Astrocyte (in vitro differentiated cells and primary cell): ENCODE data around the gene MAGIX. TPM values are rescaled to one million over a fixed set of nuclear protein-coding genes. Genes with fewer than 3 reads are reported as not detected.

Experiments
- DNase-seq: peaks from one replicate; pipeline ENCODE4 v3.0.0-alpha.2; 2010; ENCODE audit warnings: low read depth
- FAIRE-seq: peaks from 2 replicates; lab custom pipeline; 2011; peaks lifted over from hg19 to GRCh38; lab: Jason Lieb, UNC
- H2AFZ ChIP-seq: 2 replicates; pipeline ENCODE4 v1.6.0; 2012; ENCODE audit warnings: low read depth, low read length, inconsistent platforms
- H3K27ac ChIP-seq: 2 replicates; pipeline ENCODE4 v1.5.1; 2011; ENCODE audit warnings: low read depth, low read length, inconsistent platforms
- H3K27me3 ChIP-seq: 2 replicates; pipeline ENCODE4 v1.6.0; 2011; ENCODE audit warnings: low read length, inconsistent platforms; ENCODE audit not compliant: insufficient read depth
- H3K36me3 ChIP-seq: 2 replicates; pipeline ENCODE4 v1.5.1; 2011; ENCODE audit warnings: low read length, inconsistent platforms; ENCODE audit not compliant: insufficient read depth
- H3K4me1 ChIP-seq: 2 replicates; pipeline ENCODE4 v1.5.1; 2011; ENCODE audit warnings: low read length, inconsistent platforms; ENCODE audit not compliant: insufficient read depth
- H3K4me2 ChIP-seq: 2 replicates; pipeline ENCODE4 v1.6.0; 2012; ENCODE audit warnings: low read length, inconsistent platforms
- H3K4me3 ChIP-seq: 2 replicates; pipeline ENCODE4 v1.5.1; 2011; ENCODE audit warnings: low read depth, mild to moderate bottlenecking, low read length, inconsistent platforms; ENCODE audit not compliant: insufficient read depth
- H3K79me2 ChIP-seq: 2 replicates; pipeline ENCODE4 v1.6.0; 2012; ENCODE audit warnings: mild to moderate bottlenecking, low read length, inconsistent platforms; ENCODE audit not compliant: insufficient read depth
- H3K9ac ChIP-seq: 2 replicates; pipeline ENCODE4 v1.6.0; 2012; ENCODE audit warnings: mild to moderate bottlenecking, low read length, inconsistent platforms
- H3K9me3 ChIP-seq: 2 replicates; pipeline ENCODE4 v1.5.1; 2012; ENCODE audit warnings: low read depth, mild to moderate bottlenecking, low read length, inconsistent platforms; ENCODE audit not compliant: insufficient read depth
- H4K20me1 ChIP-seq: 2 replicates; pipeline ENCODE4 v1.6.0; 2012; ENCODE audit warnings: low read length, inconsistent platforms; ENCODE audit not compliant: insufficient read depth
- H3K27ac Mint-ChIP-seq: one replicate; pipeline ENCODE4 v1.8.0; 2021; ENCODE audit warnings: mild to moderate bottlenecking, mixed read lengths; ENCODE audit not compliant: unreplicated experiment
- H3K27me3 Mint-ChIP-seq: one replicate; pipeline ENCODE4 v1.8.0; 2021; ENCODE audit warnings: low read depth, mixed read lengths; ENCODE audit not compliant: unreplicated experiment
- H3K36me3 Mint-ChIP-seq: one replicate; pipeline ENCODE4 v1.8.0; 2021; ENCODE audit warnings: low read depth, mixed read lengths; ENCODE audit not compliant: unreplicated experiment
- H3K4me1 Mint-ChIP-seq: one replicate; pipeline ENCODE4 v1.8.0; 2021; ENCODE audit warnings: low read depth, mixed read lengths; ENCODE audit not compliant: unreplicated experiment
- H3K4me3 Mint-ChIP-seq: one replicate; pipeline ENCODE4 v1.8.0; 2021; ENCODE audit warnings: mild to moderate bottlenecking, moderate library complexity, mixed read lengths; ENCODE audit not compliant: unreplicated experiment
- H3K9me3 Mint-ChIP-seq: one replicate; pipeline ENCODE4 v1.8.0; 2021; ENCODE audit warnings: mild to moderate bottlenecking, mixed read lengths; ENCODE audit not compliant: unreplicated experiment
- CTCF ChIP-seq: IDR thresholded peaks from 2 replicates; pipeline ENCODE4 v1.5.1; 2011; ENCODE audit warnings: low read depth, mild to moderate bottlenecking, inconsistent platforms, low read length, moderate library complexity; ENCODE audit not compliant: insufficient read depth
- EZH2 ChIP-seq: IDR thresholded peaks from 2 replicates; pipeline ENCODE4 v1.6.1; 2012; ENCODE audit warnings: mild to moderate bottlenecking, low read length, inconsistent platforms; ENCODE audit not compliant: insufficient read depth
- total RNA-seq: library from RNA; stranded (reverse); gene quantifications from 2 replicates; pipeline ENCODE4 v1.2.1, GENCODE V29; 2021

The MAGIX gene
- total RNA-seq, 1 donor from 2014 or later, result 1.2 TPM

GRCh38 chrX:49189606-49190005, 27.0 kb downstream of the MAGIX start:
- no peak overlapping the region for H2AFZ ChIP-seq
- H3K9ac ChIP-seq, result no peak overlapping the region
- no peaks in the 10 kb centered on the region for H3K36me3 ChIP-seq
- H3K27ac ChIP-seq, result no peak overlapping the region
- peak; percentile 20 for FAIRE-seq
- no peak overlapping the region for H3K4me3 ChIP-seq
- peaks cover 1% of the 10 kb centered on the region for H3K4me1 Mint-ChIP-seq
- no peaks in the 10 kb centered on the region for H3K79me2 ChIP-seq
- no peaks in the 10 kb centered on the region for H4K20me1 ChIP-seq
- TF ChIP-seq CTCF (no peak), EZH2 (no peak)
- H3K27me3 ChIP-seq, result no peaks in the 10 kb centered on the region
- no peak overlapping the region for H3K27ac Mint-ChIP-seq
- DNase-seq, result no peak
- H3K4me2 ChIP-seq, result peak overlapping the region; percentile 78
- H3K4me1 ChIP-seq, result no peaks in the 10 kb centered on the region
- H3K9me3 Mint-ChIP-seq, result no peaks in the 10 kb centered on the region
- H3K4me3 Mint-ChIP-seq, result peak overlapping the region; percentile 87
- H3K36me3 Mint-ChIP-seq, result no peaks in the 10 kb centered on the region
- no peaks in the 10 kb centered on the region for H3K9me3 ChIP-seq
- H3K27me3 Mint-ChIP-seq, result no peaks in the 10 kb centered on the region

- H4K20me1 ChIP-seq, result no peaks in the 10 kb centered on the region
- H3K27me3 Mint-ChIP-seq, result no peaks in the 10 kb centered on the region
- H3K4me1 ChIP-seq, result no peaks in the 10 kb centered on the region
- no peaks in the 10 kb centered on the region for H3K36me3 Mint-ChIP-seq
- peak overlapping the region; percentile 87 for H3K4me3 Mint-ChIP-seq
- peak overlapping the region; percentile 56 for H2AFZ ChIP-seq
- H3K9me3 ChIP-seq, result no peaks in the 10 kb centered on the region
- no peaks in the 10 kb centered on the region for H3K9me3 Mint-ChIP-seq
- peak overlapping the region; percentile 68 for H3K27ac ChIP-seq
- no peaks in the 10 kb centered on the region for H3K36me3 ChIP-seq
- no peak for TF ChIP-seq CTCF
- no peak for TF ChIP-seq EZH2
- peak overlapping the region; percentile 87 for H3K27ac Mint-ChIP-seq
- H3K4me3 ChIP-seq, result peak overlapping the region; percentile 74
- peak overlapping the region; percentile 86 for H3K4me2 ChIP-seq
- no peaks in the 10 kb centered on the region for H3K79me2 ChIP-seq
- FAIRE-seq, result peak; percentile 100
- no peaks in the 10 kb centered on the region for H3K27me3 ChIP-seq
- H3K9ac ChIP-seq, result peak overlapping the region; percentile 86
- H3K4me1 Mint-ChIP-seq, result peaks cover 1% of the 10 kb centered on the region
- DNase-seq, result peak; percentile 100
Observed at GRCh38 chrX:49190821-49191573, 28.4 kb downstream of the MAGIX start.

GRCh38 chrX:49191574-49192011, 29.0 kb downstream of the MAGIX start:
- Mint-ChIP-seq H3K4me3 (peak overlapping the region; percentile 87), H3K4me1 (peaks cover 1% of the 10 kb centered on the region), H3K9me3 (no peaks in the 10 kb centered on the region), H3K36me3 (no peaks in the 10 kb centered on the region), H3K27ac (no peak overlapping the region), H3K27me3 (no peaks in the 10 kb centered on the region)
- peak overlapping the region; percentile 68 for H3K27ac ChIP-seq
- FAIRE-seq (no peak), DNase-seq (no peak)
- TF ChIP-seq EZH2, result no peak
- TF ChIP-seq CTCF, result no peak
- H3K4me3 ChIP-seq, result peak overlapping the region; percentile 74
- H3K9ac ChIP-seq, result peak overlapping the region; percentile 86
- no peaks in the 10 kb centered on the region for H3K27me3 ChIP-seq
- H3K36me3 ChIP-seq, result no peaks in the 10 kb centered on the region
- H3K4me1 ChIP-seq, result no peaks in the 10 kb centered on the region
- H3K4me2 ChIP-seq, result peak overlapping the region; percentile 86
- H3K79me2 ChIP-seq, result no peaks in the 10 kb centered on the region
- peak overlapping the region; percentile 56 for H2AFZ ChIP-seq
- H4K20me1 ChIP-seq, result no peaks in the 10 kb centered on the region
- no peaks in the 10 kb centered on the region for H3K9me3 ChIP-seq
